K562 (cell line): ENCODE measurements around the gene CYB5R3. TPM values are rescaled to one million over a fixed set of nuclear protein-coding genes. Genes with fewer than 3 reads are reported as not detected.

Experiments
- ATAC-seq: fragments of 200-7000 bp; cut with Tn5 transposase; 3 replicates; pipeline ENCODE4 v1.9.1; 2020; ENCODE audit warnings: moderate library complexity
- BruUV-seq: library from RNA; stranded (reverse); fragments of 400-500 nt; replicated peaks from 2 replicates; lab custom pipeline; 2021; lab: Mats Ljungman, UMichigan
- CTCF ChIA-PET: fragments of 300-600 bp; formaldehyde crosslinking; extraction: SDS; loops from one replicate; lab custom pipeline; 2021; ENCODE audit warnings: low intra/inter-chr PET ratio; lab: Yijun Ruan, JAX
- POLR2A ChIA-PET: fragments of 300-600, 350-650 bp; sonication (Branson Sonifier 250); formaldehyde crosslinking; extraction: SDS; loops from one replicate; lab custom pipeline; 2021; ENCODE audit warnings: antibody characterized with exemption, inconsistent platforms; lab: Yijun Ruan, JAX
- DNase-seq, 4 experiments: peaks; one replicate each; pipeline versions ENCODE4 v3.0.0 to v3.0.0-alpha.2; 2011 to 2018; ENCODE audit warnings: low spot score in 3 of 4, mixed read lengths in 3 of 4; ENCODE audit errors: extremely low read depth in 1 of 4
- FAIRE-seq: peaks from 2 replicates; lab custom pipeline; 2011; peaks lifted over from hg19 to GRCh38; lab: Jason Lieb, UNC
- H2AFZ ChIP-seq: 2 replicates; pipeline ENCODE4 v1.6.0; 2011; ENCODE audit warnings: low read depth, low read length, control low read depth, inconsistent platforms
- H3K27ac ChIP-seq: fragments of 200-600 bp; 3 replicates; pipeline ENCODE4 v1.8.0; 2011; ENCODE audit warnings: low read depth, mild to moderate bottlenecking, control low read depth, inconsistent platforms, low read length, moderate library complexity, mixed read lengths; ENCODE audit errors: extremely low read depth
- H3K27me3 ChIP-seq, 2 experiments: fragments of 300-600 bp in 1 of 2; 2 replicates in 1 of 2; 3 replicates in 1 of 2; pipeline versions ENCODE4 v1.6.0 to v1.8.0; 2011; ENCODE audit warnings: inconsistent platforms in 2 of 2, low read length in 2 of 2, mild to moderate bottlenecking in 1 of 2, mixed read lengths in 1 of 2, moderate library complexity in 1 of 2; ENCODE audit not compliant: control insufficient read depth in 2 of 2, insufficient read depth in 2 of 2
- H3K36me3 ChIP-seq: fragments of 300-600 bp; 3 replicates; pipeline ENCODE4 v1.8.0; 2011; ENCODE audit warnings: mild to moderate bottlenecking, low read length, inconsistent platforms; ENCODE audit not compliant: control insufficient read depth, insufficient read depth
- H3K4me1 ChIP-seq, 2 experiments: fragments of 200-600 bp in 1 of 2; replicated peaks in 1 of 2; 2 replicates in 1 of 2; 3 replicates in 1 of 2; pipeline versions ENCODE4 v1.5.1 to v1.8.0; 2011; ENCODE audit warnings: inconsistent platforms in 2 of 2, low read length in 2 of 2, mild to moderate bottlenecking in 1 of 2, mixed read lengths in 1 of 2, moderate library complexity in 1 of 2; ENCODE audit not compliant: control insufficient read depth in 2 of 2, insufficient read depth in 2 of 2
- H3K4me2 ChIP-seq: 2 replicates; pipeline ENCODE4 v1.6.1; 2011; ENCODE audit warnings: low read length, control low read depth, inconsistent platforms, mixed read lengths; ENCODE audit not compliant: insufficient read depth
- H3K4me3 ChIP-seq: fragments of 200-600 bp; sonication (generic), shearing (Covaris generic); 2 replicates; pipeline ENCODE4 v1.5.1; 2016; ENCODE audit warnings: control low read depth, inconsistent platforms
- H3K79me2 ChIP-seq: fragments of 200-600 bp; 3 replicates; pipeline ENCODE4 v1.8.0; 2011; ENCODE audit warnings: low read length, inconsistent platforms; ENCODE audit not compliant: control insufficient read depth, insufficient read depth
- H3K9ac ChIP-seq, 2 experiments: 2 replicates each; pipeline versions ENCODE4 v1.6.0 to v1.6.1; 2011; ENCODE audit warnings: low read depth in 2 of 2, low read length in 2 of 2, control low read depth in 1 of 2, inconsistent platforms in 1 of 2, mild to moderate bottlenecking in 1 of 2, mixed read lengths in 1 of 2; ENCODE audit not compliant: insufficient read depth in 1 of 2
- H3K9me1 ChIP-seq: one replicate; pipeline ENCODE4 v1.6.0; 2011; ENCODE audit warnings: inconsistent platforms, mild to moderate bottlenecking, low read length, moderate library complexity; ENCODE audit not compliant: control insufficient read depth, insufficient read depth
- H3K9me3 ChIP-seq: replicated peaks from 2 replicates; pipeline ENCODE4 v1.5.1; 2011; ENCODE audit warnings: low read depth, low read length, inconsistent platforms; ENCODE audit not compliant: control insufficient read depth, insufficient read depth
- H4K20me1 ChIP-seq: replicated peaks from 2 replicates; pipeline ENCODE4 v1.6.1; 2011; ENCODE audit warnings: low read length, inconsistent platforms, mixed read lengths; ENCODE audit not compliant: control insufficient read depth, insufficient read depth
- HLTF ChIP-seq: fragments of 450-650 bp; IDR thresholded peaks from 2 replicates; pipeline ENCODE4 v1.6.1; 2016
- WGBS: fragments of 100-300 bp; shearing (Covaris generic); methylation state at CpG from one replicate; pipeline ENCODE4 v1.1.6; 2016; ENCODE audit warnings: low coverage, mixed read lengths; ENCODE audit not compliant: insufficient coverage; ENCODE audit errors: missing lambda C conversion rate; 5-methylcytosine and 5-hydroxymethylcytosine counted together
- in situ Hi-C: fragments of 300-500 bp; cut with MboI; formaldehyde crosslinking; loops from 4 replicates; pipeline ENCODE4 v1.15.0; 2018; ENCODE audit warnings: inconsistent platforms, mixed read lengths
- intact Hi-C: fragments of 100-400 bp; cut with micrococcal nuclease; formaldehyde crosslinking; loops from 2 replicates; pipeline ENCODE4 v1.14.2; 2022
- polyA plus RNA-seq, 8 experiments: library from polyadenylated mRNA; depleted of rRNA in 4 of 8; stranded (reverse) in 5 of 8; unstranded in 3 of 8; fragments of >200 nt; fragmentation: Nextera tagmentation in 2 of 8; fragmentation: Illumina TruSeq in 1 of 8; extraction: Ambion mirVana in 2 of 8; extraction: Trizol in 1 of 8; gene quantifications; 2 replicates each; pipeline versions ENCODE4 v1.2.1 to v1.2.3, GENCODE V29; 2011 to 2014; ENCODE audit warnings: inconsistent platforms in 1 of 8, missing spikeins in 1 of 8
- total RNA-seq, 7 experiments: library from RNA; depleted of rRNA in 6 of 7; stranded (reverse); fragments of >200 nt in 6 of 7; fragmentation: Illumina TruSeq in 2 of 7; extraction: Trizol in 2 of 7; gene quantifications; 2 replicates each; pipeline versions ENCODE4 v1.2.1 to v1.2.3, GENCODE V29; 2011 to 2021; ENCODE audit warnings: low replicate concordance in 1 of 7
- TF ChIP-seq, protein P1 (sequence below): sonication (generic); formaldehyde crosslinking; IDR thresholded peaks from 2 replicates; pipeline ENCODE4 v1.8.1; 2023; ENCODE audit warnings: mild to moderate bottlenecking, missing genetic modification reagents

Gene CYB5R3
- total and polyA plus RNA-seq, 9 of the 15 experiments (the other 6 are each of a cell fraction or from before 2014, with no cell fraction given), result 1.4 to 66.8 (median 23.4) TPM

DNA sequence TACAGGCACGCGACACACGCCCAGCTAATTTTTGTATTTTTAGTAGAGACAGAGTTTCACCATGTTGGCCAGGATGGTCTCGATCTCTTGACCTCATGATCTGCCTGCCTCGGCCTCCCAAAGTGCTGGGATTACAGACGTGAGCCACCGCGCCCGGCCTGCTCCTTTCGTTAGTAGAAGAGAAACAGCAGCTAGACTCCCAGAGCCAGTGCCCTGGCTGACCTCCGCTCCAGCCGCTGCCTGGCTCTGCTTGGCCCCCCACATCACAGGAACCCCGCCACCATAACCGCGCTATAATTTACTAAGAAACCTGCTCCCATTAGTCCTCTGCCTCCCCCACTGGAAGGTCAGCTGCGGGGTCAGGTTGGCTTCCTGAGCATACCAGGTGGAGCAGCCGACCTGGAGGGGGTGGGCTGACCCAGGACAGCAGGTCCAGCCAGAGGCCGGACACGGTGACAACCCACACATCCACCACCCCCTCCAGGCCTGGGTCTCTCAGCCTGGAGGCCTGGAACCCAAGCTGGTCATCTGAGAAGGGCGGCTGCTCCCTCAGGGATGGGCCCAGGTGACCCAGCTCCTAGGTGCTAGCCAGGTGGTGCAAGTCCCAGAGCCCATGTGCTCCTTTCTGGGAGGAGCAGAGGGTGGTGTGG is 27.0 kb downstream of the CYB5R3 start:
- intact Hi-C loops, result loop anchor here (10.0 kb wide), 1 partner anchor 73 kb away; no protein-coding TSS in a partner anchor
- Histone ChIP-seq H3K27ac (no peak overlapping the region), H3K27me3 (no peaks in the 10 kb centered on the region), H3K9ac (no peak overlapping the region; a peak in 1 of 4 replicates), H2AFZ (no peak overlapping the region), H3K36me3 (peaks cover 43% of the 10 kb centered on the region; the same call in 1 of the 3 replicates), H3K4me3 (no peak overlapping the region), H3K9me3 (no peaks in the 10 kb centered on the region), H3K4me2 (no peak overlapping the region), H3K4me1 (peaks cover 17 to 49% of the 10 kb centered on the region in 2 experiments; a peak in 4 of 5 replicates)
- BruUV-seq, result no TSS peak
- in situ Hi-C loops, result no loop called here
- ATAC-seq (no peak), FAIRE-seq (no peak)
- CTCF ChIA-PET, result interaction anchor here (0.9 to 1.5 kb wide), 3 partner anchors 81 to 245 kb away, joined by 3 to 9 read pairs (median 5); no protein-coding TSS in a partner anchor
- 66% methylated on average over 4 of the region's 20 CpGs for WGBS
- no peak for TF ChIP-seq HLTF
- TF ChIP-seq, protein P1, sequence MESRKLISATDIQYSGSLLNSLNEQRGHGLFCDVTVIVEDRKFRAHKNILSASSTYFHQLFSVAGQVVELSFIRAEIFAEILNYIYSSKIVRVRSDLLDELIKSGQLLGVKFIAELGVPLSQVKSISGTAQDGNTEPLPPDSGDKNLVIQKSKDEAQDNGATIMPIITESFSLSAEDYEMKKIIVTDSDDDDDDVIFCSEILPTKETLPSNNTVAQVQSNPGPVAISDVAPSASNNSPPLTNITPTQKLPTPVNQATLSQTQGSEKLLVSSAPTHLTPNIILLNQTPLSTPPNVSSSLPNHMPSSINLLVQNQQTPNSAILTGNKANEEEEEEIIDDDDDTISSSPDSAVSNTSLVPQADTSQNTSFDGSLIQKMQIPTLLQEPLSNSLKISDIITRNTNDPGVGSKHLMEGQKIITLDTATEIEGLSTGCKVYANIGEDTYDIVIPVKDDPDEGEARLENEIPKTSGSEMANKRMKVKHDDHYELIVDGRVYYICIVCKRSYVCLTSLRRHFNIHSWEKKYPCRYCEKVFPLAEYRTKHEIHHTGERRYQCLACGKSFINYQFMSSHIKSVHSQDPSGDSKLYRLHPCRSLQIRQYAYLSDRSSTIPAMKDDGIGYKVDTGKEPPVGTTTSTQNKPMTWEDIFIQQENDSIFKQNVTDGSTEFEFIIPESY (CRISPR knock-in tag), result 0 out of 2 replicates have a peak, but pooled peaks have one; percentile 20
- TF ChIP-seq, all 486 proteins: peak for 1
- no peaks in the 10 kb centered on the region for H3K79me2 ChIP-seq
- H4K20me1 ChIP-seq, result no peaks in the 10 kb centered on the region
- POLR2A ChIA-PET, result interaction anchor here (0.7 kb wide), 1 partner anchor 21 kb away, joined by 3 read pairs; no protein-coding TSS in a partner anchor
- DNase-seq, result no peak
- H3K9me1 ChIP-seq, result peaks cover 4% of the 10 kb centered on the region
